ENCODE data around the gene KDM6A. TPM values are rescaled to one million over a fixed set of nuclear protein-coding genes. Genes with fewer than 3 reads are reported as not detected.

KDM6A gene
- total RNA-seq, 2 donors from 2014 or later = 16.9 to 18.2 TPM

Other genes with a start within 250 kb of the KDM6A start
- not detected for gene DUSP21, start 29.2 kb upstream of the KDM6A start, total RNA-seq